ENCODE measurements around the gene GOLGA8B. TPM values are rescaled to one million over a fixed set of nuclear protein-coding genes. Genes with fewer than 3 reads are reported as not detected.

The GOLGA8B gene
- total RNA-seq, 1 experiment from 2014 or later = 176 TPM

DNA sequence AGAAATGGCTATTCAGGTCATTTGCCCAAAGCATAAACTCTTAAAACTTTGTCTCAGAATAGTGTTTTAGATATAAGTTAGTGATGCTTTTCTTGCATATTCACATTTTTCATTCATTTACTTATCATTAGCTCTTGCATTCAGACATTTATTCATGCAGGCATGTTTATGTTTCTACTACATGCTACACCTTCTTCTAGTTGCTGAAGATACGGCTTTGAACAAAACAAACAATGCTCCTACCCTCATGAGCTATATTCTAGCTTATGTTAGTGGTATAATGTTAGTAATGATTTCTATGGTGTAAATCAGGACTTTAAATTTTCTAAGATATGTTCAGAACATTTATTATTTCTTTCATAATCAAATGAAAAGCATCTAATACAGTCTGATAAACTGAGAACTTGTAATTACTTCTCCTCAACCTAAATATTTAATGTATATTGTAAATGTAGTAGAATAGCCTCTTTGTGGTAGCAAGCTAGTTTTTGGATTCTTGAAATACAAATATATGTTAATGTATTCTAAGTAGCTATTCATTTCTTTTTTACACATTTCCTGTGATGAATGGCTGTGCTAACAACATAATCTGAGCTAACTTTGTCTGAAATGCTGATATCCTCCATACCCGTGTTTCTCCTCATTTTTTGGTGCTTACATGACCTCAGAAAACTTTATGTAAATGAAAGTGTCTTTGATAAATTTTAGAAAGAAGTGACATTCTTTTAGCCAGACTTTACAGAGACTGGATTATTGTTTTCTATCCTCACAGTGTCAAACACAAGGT, 15.5 kb upstream of the GOLGA8B start:
- H3K27me3 Mint-ChIP-seq (ENCODE audit: insufficient read depth, unreplicated experiment) = peaks cover 56% of the 10 kb centered on the region
- ChIA-PET CTCF (interaction anchor here (0.9 kb wide), 1 partner anchor 11 kb away, joined by 3 read pairs; no protein-coding TSS in a partner anchor), POLR2A (no interaction called here)
- no peaks in the 10 kb centered on the region for H3K4me1 Mint-ChIP-seq (ENCODE audit: insufficient read depth, unreplicated experiment)
- H3K9me3 Mint-ChIP-seq (ENCODE audit: unreplicated experiment) = no peaks in the 10 kb centered on the region
- no peak for DNase-seq (ENCODE audit: unreplicated experiment)
- intact Hi-C loops (cut with micrococcal nuclease) = no loop called here
- BruUV-seq (replicated peaks) = no TSS peak
- no peak overlapping the region for H3K27ac Mint-ChIP-seq (ENCODE audit: low read depth, unreplicated experiment)
- H3K36me3 Mint-ChIP-seq (ENCODE audit: insufficient read depth, unreplicated experiment) = no peaks in the 10 kb centered on the region
- H3K4me3 Mint-ChIP-seq (ENCODE audit: unreplicated experiment) = no peak overlapping the region
- TF ChIP-seq, protein P1, sequence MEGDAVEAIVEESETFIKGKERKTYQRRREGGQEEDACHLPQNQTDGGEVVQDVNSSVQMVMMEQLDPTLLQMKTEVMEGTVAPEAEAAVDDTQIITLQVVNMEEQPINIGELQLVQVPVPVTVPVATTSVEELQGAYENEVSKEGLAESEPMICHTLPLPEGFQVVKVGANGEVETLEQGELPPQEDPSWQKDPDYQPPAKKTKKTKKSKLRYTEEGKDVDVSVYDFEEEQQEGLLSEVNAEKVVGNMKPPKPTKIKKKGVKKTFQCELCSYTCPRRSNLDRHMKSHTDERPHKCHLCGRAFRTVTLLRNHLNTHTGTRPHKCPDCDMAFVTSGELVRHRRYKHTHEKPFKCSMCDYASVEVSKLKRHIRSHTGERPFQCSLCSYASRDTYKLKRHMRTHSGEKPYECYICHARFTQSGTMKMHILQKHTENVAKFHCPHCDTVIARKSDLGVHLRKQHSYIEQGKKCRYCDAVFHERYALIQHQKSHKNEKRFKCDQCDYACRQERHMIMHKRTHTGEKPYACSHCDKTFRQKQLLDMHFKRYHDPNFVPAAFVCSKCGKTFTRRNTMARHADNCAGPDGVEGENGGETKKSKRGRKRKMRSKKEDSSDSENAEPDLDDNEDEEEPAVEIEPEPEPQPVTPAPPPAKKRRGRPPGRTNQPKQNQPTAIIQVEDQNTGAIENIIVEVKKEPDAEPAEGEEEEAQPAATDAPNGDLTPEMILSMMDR (IDR thresholded peaks at IDR 0.05; ENCODE audit: unreplicated experiment) = no peak

DNA sequence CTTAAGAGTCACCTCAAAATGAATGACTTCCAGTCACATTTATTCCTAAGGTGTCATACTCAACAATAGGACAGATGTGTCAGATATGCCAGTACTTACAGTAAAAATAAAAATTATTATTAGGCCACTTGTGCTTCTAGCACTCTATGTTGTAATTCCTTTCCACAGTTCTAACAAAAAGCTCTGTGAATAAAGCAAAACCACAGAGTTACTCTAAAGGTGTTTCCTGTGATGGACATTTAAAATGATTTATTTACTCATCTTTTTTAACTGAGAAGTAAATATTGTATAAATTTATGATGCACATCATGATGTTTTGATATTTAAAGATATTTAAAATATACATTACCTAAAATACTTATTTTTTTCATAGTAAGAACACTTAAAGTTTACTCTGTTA, 13.9 kb upstream of the GOLGA8B start:
- CTCF ChIA-PET = interaction anchor here (0.7 kb wide), 1 partner anchor 143 kb away, joined by 3 read pairs; no protein-coding TSS in a partner anchor
- intact Hi-C loops (cut with micrococcal nuclease) = no loop called here
- Mint-ChIP-seq H3K27me3 (ENCODE audit: insufficient read depth, unreplicated experiment) (peaks cover 41% of the 10 kb centered on the region), H3K4me3 (ENCODE audit: unreplicated experiment) (no peak overlapping the region), H3K4me1 (ENCODE audit: insufficient read depth, unreplicated experiment) (no peaks in the 10 kb centered on the region), H3K27ac (ENCODE audit: low read depth, unreplicated experiment) (no peak overlapping the region), H3K36me3 (ENCODE audit: insufficient read depth, unreplicated experiment) (no peaks in the 10 kb centered on the region), H3K9me3 (ENCODE audit: unreplicated experiment) (no peaks in the 10 kb centered on the region)
- DNase-seq (ENCODE audit: unreplicated experiment) = no peak
- TF ChIP-seq, protein P1 (IDR thresholded peaks at IDR 0.05; ENCODE audit: unreplicated experiment) = no peak
- no TSS peak for BruUV-seq (replicated peaks)
- POLR2A ChIA-PET = no interaction called here

DNA sequence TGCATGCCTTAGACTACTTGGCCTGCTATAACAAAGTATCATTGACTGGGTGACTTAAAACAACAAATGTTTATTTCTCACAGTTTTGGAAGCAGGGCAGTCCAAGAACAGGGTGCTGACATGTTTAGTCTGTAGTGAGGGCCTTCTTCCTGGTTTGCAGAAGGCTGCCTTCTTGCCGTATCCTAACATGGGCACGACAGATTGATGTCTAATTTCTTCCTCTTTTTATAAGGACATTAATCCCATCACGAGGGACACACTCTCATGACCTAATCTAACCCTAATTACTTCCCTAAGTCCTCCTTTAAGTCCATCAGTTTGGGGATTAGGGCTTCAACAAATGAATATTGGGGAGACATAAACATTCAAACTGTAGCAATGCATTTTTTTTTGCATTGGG, 10.9 kb upstream of the GOLGA8B start:
- TF ChIP-seq, protein P1 (IDR thresholded peaks at IDR 0.05; ENCODE audit: unreplicated experiment) = no peak
- Mint-ChIP-seq H3K27me3 (ENCODE audit: insufficient read depth, unreplicated experiment) (peaks cover 23% of the 10 kb centered on the region), H3K4me3 (ENCODE audit: unreplicated experiment) (no peak overlapping the region), H3K36me3 (ENCODE audit: insufficient read depth, unreplicated experiment) (no peaks in the 10 kb centered on the region), H3K9me3 (ENCODE audit: unreplicated experiment) (no peaks in the 10 kb centered on the region), H3K4me1 (ENCODE audit: insufficient read depth, unreplicated experiment) (no peaks in the 10 kb centered on the region), H3K27ac (ENCODE audit: low read depth, unreplicated experiment) (no peak overlapping the region)
- BruUV-seq (replicated peaks) = no TSS peak
- no peak for DNase-seq (ENCODE audit: unreplicated experiment)
- ChIA-PET POLR2A (no interaction called here), CTCF (interaction anchor here (1.1 kb wide), 1 partner anchor 28 kb away, joined by 3 read pairs; no protein-coding TSS in a partner anchor)
- intact Hi-C loops (cut with micrococcal nuclease) = no loop called here

DNA sequence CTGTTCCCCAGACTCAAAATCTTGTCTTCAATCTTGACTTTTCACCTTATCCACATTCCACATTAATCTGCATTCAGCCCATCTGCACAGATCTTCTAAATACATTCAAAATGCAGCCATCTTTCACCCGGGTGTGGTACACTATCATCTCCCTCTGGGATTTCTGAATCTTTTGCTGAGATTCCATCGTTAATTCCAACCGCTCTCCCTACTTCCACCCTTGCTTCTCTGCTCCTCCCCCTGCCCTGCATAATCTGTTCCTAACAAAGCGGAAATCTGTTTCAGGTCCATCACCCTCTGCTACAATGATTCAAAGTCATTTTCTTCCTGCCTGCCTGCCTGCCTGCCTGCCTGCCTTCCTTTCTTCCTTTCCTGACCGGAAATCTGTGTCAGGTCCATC, 7.9 kb upstream of the GOLGA8B start:
- H3K36me3 Mint-ChIP-seq (ENCODE audit: insufficient read depth, unreplicated experiment) = no peaks in the 10 kb centered on the region
- no peak overlapping the region for H3K4me3 Mint-ChIP-seq (ENCODE audit: unreplicated experiment)
- H3K9me3 Mint-ChIP-seq (ENCODE audit: unreplicated experiment) = no peaks in the 10 kb centered on the region
- intact Hi-C loops (cut with micrococcal nuclease) = no loop called here
- BruUV-seq (replicated peaks) = no TSS peak
- ChIA-PET POLR2A (no interaction called here), CTCF (no interaction called here)
- peaks cover 11% of the 10 kb centered on the region for H3K27me3 Mint-ChIP-seq (ENCODE audit: insufficient read depth, unreplicated experiment)
- no peak overlapping the region for H3K27ac Mint-ChIP-seq (ENCODE audit: low read depth, unreplicated experiment)
- TF ChIP-seq, protein P1 (IDR thresholded peaks at IDR 0.05; ENCODE audit: unreplicated experiment) = no peak
- H3K4me1 Mint-ChIP-seq (ENCODE audit: insufficient read depth, unreplicated experiment) = no peaks in the 10 kb centered on the region
- DNase-seq (ENCODE audit: unreplicated experiment) = no peak
